ENCODE data around the gene DPH2.
A peak's percentile ranks its signal among the peaks of the same experiment; 100 is the strongest.

Gene DPH2

GRCh38 chr1:43993206-43993914, 23.6 kb downstream of the DPH2 start:
- H3K4me3 ChIP-seq (ENCODE audit: low read length), result no peak overlapping the region
- no peak for DNase-seq (ENCODE audit: low read depth)
- TF ChIP-seq CTCF (IDR thresholded peaks at IDR 0.05; ENCODE audit: insufficient read depth, low read depth, low read length, missing control alignments), result no peak

GRCh38 chr1:43994071-43994470, 24.3 kb downstream of the DPH2 start:
- peak; percentile 85 for DNase-seq (ENCODE audit: low read depth)
- no peak overlapping the region for H3K4me3 ChIP-seq (ENCODE audit: low read length)
- TF ChIP-seq CTCF (IDR thresholded peaks at IDR 0.05; ENCODE audit: insufficient read depth, low read depth, low read length, missing control alignments), result no peak

GRCh38 chr1:43994794-43995790, 25.3 kb downstream of the DPH2 start:
- no peak for DNase-seq (ENCODE audit: low read depth)

GRCh38 chr1:43995984-43996732, 26.3 kb downstream of the DPH2 start:
- H3K4me3 ChIP-seq (ENCODE audit: low read length), result no peak overlapping the region
- no peak for DNase-seq (ENCODE audit: low read depth)
- no peak for TF ChIP-seq CTCF (IDR thresholded peaks at IDR 0.05; ENCODE audit: insufficient read depth, low read depth, low read length, missing control alignments)

More at GRCh38 chr1:43994794-43995790, 25.3 kb downstream of the DPH2 start:
- H3K4me3 ChIP-seq (ENCODE audit: low read length), result no peak overlapping the region
- TF ChIP-seq CTCF (IDR thresholded peaks at IDR 0.05; ENCODE audit: insufficient read depth, low read depth, low read length, missing control alignments), result peak; percentile 19

- TF ChIP-seq CTCF (IDR thresholded peaks at IDR 0.05; ENCODE audit: insufficient read depth, low read depth, low read length, missing control alignments), result no peak
- DNase-seq (ENCODE audit: low read depth), result no peak
- H3K4me3 ChIP-seq (ENCODE audit: low read length), result no peak overlapping the region
Observed at GRCh38 chr1:43996733-43997115, 26.9 kb downstream of the DPH2 start.

- H3K4me3 ChIP-seq (ENCODE audit: low read length), result no peak overlapping the region
- no peak for TF ChIP-seq CTCF (IDR thresholded peaks at IDR 0.05; ENCODE audit: insufficient read depth, low read depth, low read length, missing control alignments)
Observed at GRCh38 chr1:43997295-43997999, 27.6 kb downstream of the DPH2 start.

More at GRCh38 chr1:43997295-43997999, 27.6 kb downstream of the DPH2 start:
- DNase-seq (ENCODE audit: low read depth), result no peak

All from epithelial cell of esophagus (primary cell).